ENCODE results near the gene PHLPP1.

- TF ChIP-seq TCF4 (CRISPR knock-in tag; IDR thresholded peaks at IDR 0.05; ENCODE audit: borderline replicate concordance) (no peak), TOX (CRISPR knock-in tag; IDR thresholded peaks at IDR 0.05; ENCODE audit: borderline replicate concordance) (no peak), RARB (CRISPR knock-in tag; IDR thresholded peaks at IDR 0.05) (no peak), ZNF8 (CRISPR knock-in tag; IDR thresholded peaks at IDR 0.05) (no peak), ZC3H10 (CRISPR knock-in tag; IDR thresholded peaks at IDR 0.05) (no peak), CREB5 (CRISPR knock-in tag; IDR thresholded peaks at IDR 0.05; ENCODE audit: low read depth) (no peak), ZNF565 (CRISPR knock-in tag; conservative IDR thresholded peaks at IDR 0.05; ENCODE audit: low read depth) (no peak), OSR1 (CRISPR knock-in tag; IDR thresholded peaks at IDR 0.05) (no peak), ZFP3 (CRISPR knock-in tag; IDR thresholded peaks at IDR 0.05) (no peak), GLIS3 (CRISPR knock-in tag; IDR thresholded peaks at IDR 0.05) (no peak), TSHZ2 (CRISPR knock-in tag; IDR thresholded peaks at IDR 0.05) (no peak), PPARA (CRISPR knock-in tag; IDR thresholded peaks at IDR 0.05; ENCODE audit: borderline replicate concordance) (no peak), ZFP30 (CRISPR knock-in tag; IDR thresholded peaks at IDR 0.05) (no peak)
- TF ChIP-seq, protein P1, sequence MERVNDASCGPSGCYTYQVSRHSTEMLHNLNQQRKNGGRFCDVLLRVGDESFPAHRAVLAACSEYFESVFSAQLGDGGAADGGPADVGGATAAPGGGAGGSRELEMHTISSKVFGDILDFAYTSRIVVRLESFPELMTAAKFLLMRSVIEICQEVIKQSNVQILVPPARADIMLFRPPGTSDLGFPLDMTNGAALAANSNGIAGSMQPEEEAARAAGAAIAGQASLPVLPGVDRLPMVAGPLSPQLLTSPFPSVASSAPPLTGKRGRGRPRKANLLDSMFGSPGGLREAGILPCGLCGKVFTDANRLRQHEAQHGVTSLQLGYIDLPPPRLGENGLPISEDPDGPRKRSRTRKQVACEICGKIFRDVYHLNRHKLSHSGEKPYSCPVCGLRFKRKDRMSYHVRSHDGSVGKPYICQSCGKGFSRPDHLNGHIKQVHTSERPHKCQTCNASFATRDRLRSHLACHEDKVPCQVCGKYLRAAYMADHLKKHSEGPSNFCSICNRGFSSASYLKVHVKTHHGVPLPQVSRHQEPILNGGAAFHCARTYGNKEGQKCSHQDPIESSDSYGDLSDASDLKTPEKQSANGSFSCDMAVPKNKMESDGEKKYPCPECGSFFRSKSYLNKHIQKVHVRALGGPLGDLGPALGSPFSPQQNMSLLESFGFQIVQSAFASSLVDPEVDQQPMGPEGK (CRISPR knock-in tag; IDR thresholded peaks at IDR 0.05; ENCODE audit: borderline replicate concordance) = no peak
Observed at GRCh38 chr18:63003899-63004298, 288.6 kb downstream of the PHLPP1 start.

All from SK-N-SH treated with all-trans-retinoic acid at 6 μM for 48 hours (cell line).